Measurements from ENCODE around the gene DHX34.

Gene DHX34

GRCh38 chr19:47315125-47315821 is 33.8 kb upstream of the DHX34 start:
- in situ Hi-C loops (cut with MboI; ENCODE audit: low pct_unique_long_range_greater_than_20kb, low sequenced_read_pairs, unreplicated experiment) = no loop called here
- no peak for DNase-seq (ENCODE audit: low spot score)

GRCh38 chr19:47316513-47316912 is 32.6 kb upstream of the DHX34 start:
- in situ Hi-C loops (cut with MboI; ENCODE audit: low pct_unique_long_range_greater_than_20kb, low sequenced_read_pairs, unreplicated experiment) = no loop called here
- TF ChIP-seq CTCF (IDR thresholded peaks at IDR 0.05; ENCODE audit: extremely low read depth, insufficient read depth, missing control alignments) = no peak
- no peak for DNase-seq (ENCODE audit: low spot score)

More at GRCh38 chr19:47315125-47315821, 33.8 kb upstream of the DHX34 start:
- TF ChIP-seq CTCF (IDR thresholded peaks at IDR 0.05; ENCODE audit: extremely low read depth, insufficient read depth, missing control alignments) = no peak

- in situ Hi-C loops (cut with MboI; ENCODE audit: low pct_unique_long_range_greater_than_20kb, low sequenced_read_pairs, unreplicated experiment) = no loop called here
- no peak for TF ChIP-seq CTCF (IDR thresholded peaks at IDR 0.05; ENCODE audit: extremely low read depth, insufficient read depth, missing control alignments)
- no peak for DNase-seq (ENCODE audit: low spot score)
Observed at GRCh38 chr19:47319923-47320871, 28.9 kb upstream of the DHX34 start.

- DNase-seq (ENCODE audit: low spot score) = no peak
- TF ChIP-seq CTCF (IDR thresholded peaks at IDR 0.05; ENCODE audit: extremely low read depth, insufficient read depth, missing control alignments) = no peak
- in situ Hi-C loops (cut with MboI; ENCODE audit: low pct_unique_long_range_greater_than_20kb, low sequenced_read_pairs, unreplicated experiment) = no loop called here
Observed at GRCh38 chr19:47321630-47322029, 27.5 kb upstream of the DHX34 start.

GRCh38 chr19:47322058-47322457 is 27.1 kb upstream of the DHX34 start:
- no peak for TF ChIP-seq CTCF (IDR thresholded peaks at IDR 0.05; ENCODE audit: extremely low read depth, insufficient read depth, missing control alignments)
- in situ Hi-C loops (cut with MboI; ENCODE audit: low pct_unique_long_range_greater_than_20kb, low sequenced_read_pairs, unreplicated experiment) = no loop called here

GRCh38 chr19:47323409-47323808 is 25.7 kb upstream of the DHX34 start:
- in situ Hi-C loops (cut with MboI; ENCODE audit: low pct_unique_long_range_greater_than_20kb, low sequenced_read_pairs, unreplicated experiment) = no loop called here
- no peak for TF ChIP-seq CTCF (IDR thresholded peaks at IDR 0.05; ENCODE audit: extremely low read depth, insufficient read depth, missing control alignments)
- DNase-seq (ENCODE audit: low spot score) = no peak

More at GRCh38 chr19:47322058-47322457, 27.1 kb upstream of the DHX34 start:
- DNase-seq (ENCODE audit: low spot score) = no peak
